GM12892 (cell line): ENCODE data around the gene CBR3.

Experiments used
- DNase-seq: peaks from one replicate; pipeline ENCODE4 v3.0.0; 2011; ENCODE audit not compliant: insufficient read length
- FAIRE-seq: peaks from 2 replicates; lab custom pipeline; 2011; peaks lifted over from hg19 to GRCh38; lab: Jason Lieb, UNC
- POLR2A ChIP-seq: IDR thresholded peaks from 2 replicates; pipeline ENCODE4 v1.6.1; 2011; ENCODE audit warnings: low read depth, low read length, control low read depth
- POLR2AphosphoS5 ChIP-seq: IDR thresholded peaks from 2 replicates; pipeline ENCODE4 v1.6.1; 2011; ENCODE audit warnings: low read depth, low read length, control low read depth
- TAF1 ChIP-seq: IDR thresholded peaks from 2 replicates; pipeline ENCODE4 v1.6.1; 2011; ENCODE audit warnings: low read depth, mild to moderate bottlenecking, control low read depth, low read length, borderline replicate concordance

CBR3 gene

GRCh38 chr21:36100971-36101641 lies 33.8 kb upstream of the CBR3 start:
- no peak for FAIRE-seq
- no peak for DNase-seq
- no peak for TF ChIP-seq POLR2AphosphoS5
- TF ChIP-seq TAF1: no peak
- TF ChIP-seq POLR2A: no peak

- DNase-seq (no peak), FAIRE-seq (no peak)
- no peak for TF ChIP-seq POLR2A
- no peak for TF ChIP-seq POLR2AphosphoS5
- no peak for TF ChIP-seq TAF1
Measured at GRCh38 chr21:36103434-36103833, 31.4 kb upstream of the CBR3 start.

- no peak for TF ChIP-seq POLR2AphosphoS5
- no peak for TF ChIP-seq TAF1
- no peak for TF ChIP-seq POLR2A
- FAIRE-seq (no peak), DNase-seq (no peak)
Measured at GRCh38 chr21:36104317-36105300, 30.3 kb upstream of the CBR3 start.

GRCh38 chr21:36105327-36105842 lies 29.5 kb upstream of the CBR3 start:
- TF ChIP-seq TAF1 (no peak), POLR2AphosphoS5 (no peak), POLR2A (no peak)
- FAIRE-seq: no peak
- no peak for DNase-seq

- FAIRE-seq (no peak), DNase-seq (no peak)
- TF ChIP-seq POLR2AphosphoS5 (no peak), TAF1 (no peak), POLR2A (no peak)
Measured at GRCh38 chr21:36109868-36110267, 25.0 kb upstream of the CBR3 start.

GRCh38 chr21:36111238-36111637 lies 23.6 kb upstream of the CBR3 start:
- FAIRE-seq: no peak
- TF ChIP-seq TAF1: no peak
- no peak for TF ChIP-seq POLR2AphosphoS5
- no peak for TF ChIP-seq POLR2A
- no peak for DNase-seq

- TF ChIP-seq POLR2A (no peak), TAF1 (no peak), POLR2AphosphoS5 (no peak)
- DNase-seq: no peak
- FAIRE-seq: no peak
Measured at GRCh38 chr21:36113647-36114428, 21.0 kb upstream of the CBR3 start.

GRCh38 chr21:36115138-36115730 lies 19.6 kb upstream of the CBR3 start:
- TF ChIP-seq TAF1 (no peak), POLR2AphosphoS5 (no peak), POLR2A (no peak)
- FAIRE-seq (no peak), DNase-seq (no peak)

- FAIRE-seq (no peak), DNase-seq (no peak)
- TF ChIP-seq POLR2A (no peak), POLR2AphosphoS5 (no peak), TAF1 (no peak)
Measured at GRCh38 chr21:36117286-36117741, 17.6 kb upstream of the CBR3 start.

GRCh38 chr21:36120304-36120888 lies 14.5 kb upstream of the CBR3 start:
- no peak for FAIRE-seq
- DNase-seq: no peak
- no peak for TF ChIP-seq POLR2A
- no peak for TF ChIP-seq POLR2AphosphoS5
- no peak for TF ChIP-seq TAF1
